A673 (cell line): ENCODE data around the gene CORO7. TPM values are rescaled to one million over a fixed set of nuclear protein-coding genes. Genes with fewer than 3 reads are reported as not detected.

Source experiments
- BruUV-seq: library from RNA; stranded (reverse); fragments of 400-500 nt; replicated peaks from 2 replicates; lab custom pipeline; 2021; lab: Mats Ljungman, UMichigan
- CTCF ChIA-PET: fragments of 300-600 bp; sonication (Branson Sonifier 250); formaldehyde crosslinking; loops from one replicate; lab custom pipeline; 2022; ENCODE audit warnings: antibody characterized with exemption; lab: Charles Lee
- POLR2A ChIA-PET: fragments of 300-600 bp; sonication (Branson Sonifier 250); formaldehyde crosslinking; loops from one replicate; lab custom pipeline; 2022; ENCODE audit warnings: antibody characterized with exemption; ENCODE audit not compliant: low non-redundant PET; lab: Charles Lee
- DNase-seq: peaks from one replicate; pipeline ENCODE4 v3.0.0-alpha.2; 2015; ENCODE audit warnings: low spot score
- H3K27ac ChIP-seq: fragments of 200-600 bp; sonication (generic); 2 replicates; pipeline ENCODE4 v1.5.1; 2016; ENCODE audit warnings: mixed run types, low read depth, mild to moderate bottlenecking, mixed read lengths, antibody characterized with exemption, low read length; ENCODE audit not compliant: poor library complexity, severe bottlenecking
- H3K27me3 ChIP-seq: fragments of 200-600 bp; sonication (generic); replicated peaks from 2 replicates; pipeline ENCODE4 v1.6.1; 2017; ENCODE audit warnings: mixed run types, low read depth, mild to moderate bottlenecking, mixed read lengths, antibody characterized with exemption, low read length; ENCODE audit not compliant: insufficient read depth, poor library complexity
- H3K36me3 ChIP-seq: fragments of 200-600 bp; sonication (generic); 2 replicates; pipeline ENCODE4 v1.6.1; 2016; ENCODE audit warnings: mixed run types, mild to moderate bottlenecking, mixed read lengths, antibody characterized with exemption, low read length; ENCODE audit not compliant: insufficient read depth, poor library complexity, severe bottlenecking
- H3K4me1 ChIP-seq: fragments of 200-600 bp; sonication (generic); 2 replicates; pipeline ENCODE4 v1.6.1; 2017; ENCODE audit warnings: mixed run types, mild to moderate bottlenecking, mixed read lengths, antibody characterized with exemption, low read length; ENCODE audit not compliant: insufficient read depth, poor library complexity, severe bottlenecking
- H3K4me3 ChIP-seq: fragments of 200-600 bp; sonication (generic); 2 replicates; pipeline ENCODE4 v1.5.1; 2016; ENCODE audit warnings: low read depth, mixed run types, mild to moderate bottlenecking, mixed read lengths, low read length; ENCODE audit not compliant: poor library complexity, severe bottlenecking
- H3K9me3 ChIP-seq: fragments of 200-600 bp; sonication (generic); 2 replicates; pipeline ENCODE4 v1.6.1; 2016; ENCODE audit warnings: mixed run types, low read depth, mild to moderate bottlenecking, mixed read lengths, antibody characterized with exemption, low read length; ENCODE audit not compliant: poor library complexity, severe bottlenecking
- EZH2 ChIP-seq: fragments of 200-600 bp; sonication (generic); IDR thresholded peaks from 2 replicates; pipeline ENCODE4 v1.6.1; 2017; ENCODE audit warnings: borderline replicate concordance, low read depth, mild to moderate bottlenecking, mixed read lengths, antibody characterized with exemption, low read length; ENCODE audit not compliant: poor library complexity, severe bottlenecking
- intact Hi-C: fragments of 100-400 bp; cut with micrococcal nuclease; formaldehyde crosslinking; loops from one replicate; pipeline ENCODE4 v1.10.0; 2022; ENCODE audit not compliant: unreplicated experiment
- total RNA-seq: library from RNA; stranded (reverse); gene quantifications from 2 replicates; pipeline ENCODE4 v1.2.3, GENCODE V29; 2021
- TF ChIP-seq, protein P1 (sequence below): fragments of 300-800, 200-600 bp; sonication (generic); conservative IDR thresholded peaks from 2 replicates; pipeline ENCODE4 v1.5.1; 2017; ENCODE audit warnings: low read depth, mild to moderate bottlenecking, antibody characterized with exemption, low read length, moderate library complexity, mixed read lengths

The CORO7 gene
- total RNA-seq, 1 experiment from 2014 or later: 24.4 TPM

DNA sequence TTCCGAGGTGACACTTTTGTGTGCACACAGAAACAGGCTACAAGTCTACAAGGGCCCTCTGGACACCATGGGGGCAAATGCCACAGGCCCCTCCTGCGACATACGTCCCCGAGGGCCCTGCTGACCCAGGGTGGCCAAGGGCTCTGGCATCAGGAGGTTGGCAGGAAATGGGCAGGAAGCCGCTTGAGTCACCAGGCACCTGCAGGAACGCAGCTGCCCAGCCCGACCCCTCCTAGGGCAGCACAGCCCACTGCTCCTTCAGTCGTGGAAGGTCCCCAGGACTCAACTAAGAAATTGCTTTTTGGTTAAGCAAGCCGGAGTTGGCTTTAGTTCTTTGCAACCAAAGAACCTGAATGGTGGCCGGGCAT is 8.1 kb downstream of the CORO7 start:
- ChIA-PET CTCF (no interaction called here), POLR2A (no interaction called here)
- Histone ChIP-seq H3K4me3 (no peak overlapping the region), H3K27me3 (no peaks in the 10 kb centered on the region), H3K36me3 (no peaks in the 10 kb centered on the region), H3K27ac (no peak overlapping the region), H3K9me3 (no peaks in the 10 kb centered on the region), H3K4me1 (no peaks in the 10 kb centered on the region)
- no peak for TF ChIP-seq EZH2
- TF ChIP-seq, protein P1, sequence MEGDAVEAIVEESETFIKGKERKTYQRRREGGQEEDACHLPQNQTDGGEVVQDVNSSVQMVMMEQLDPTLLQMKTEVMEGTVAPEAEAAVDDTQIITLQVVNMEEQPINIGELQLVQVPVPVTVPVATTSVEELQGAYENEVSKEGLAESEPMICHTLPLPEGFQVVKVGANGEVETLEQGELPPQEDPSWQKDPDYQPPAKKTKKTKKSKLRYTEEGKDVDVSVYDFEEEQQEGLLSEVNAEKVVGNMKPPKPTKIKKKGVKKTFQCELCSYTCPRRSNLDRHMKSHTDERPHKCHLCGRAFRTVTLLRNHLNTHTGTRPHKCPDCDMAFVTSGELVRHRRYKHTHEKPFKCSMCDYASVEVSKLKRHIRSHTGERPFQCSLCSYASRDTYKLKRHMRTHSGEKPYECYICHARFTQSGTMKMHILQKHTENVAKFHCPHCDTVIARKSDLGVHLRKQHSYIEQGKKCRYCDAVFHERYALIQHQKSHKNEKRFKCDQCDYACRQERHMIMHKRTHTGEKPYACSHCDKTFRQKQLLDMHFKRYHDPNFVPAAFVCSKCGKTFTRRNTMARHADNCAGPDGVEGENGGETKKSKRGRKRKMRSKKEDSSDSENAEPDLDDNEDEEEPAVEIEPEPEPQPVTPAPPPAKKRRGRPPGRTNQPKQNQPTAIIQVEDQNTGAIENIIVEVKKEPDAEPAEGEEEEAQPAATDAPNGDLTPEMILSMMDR: no peak
- DNase-seq: no peak
- intact Hi-C loops: loop anchor here (10.0 kb wide), 1 partner anchor 546 kb away; the partner anchor contains the start of gene SEC14L5
- BruUV-seq: no TSS peak

DNA sequence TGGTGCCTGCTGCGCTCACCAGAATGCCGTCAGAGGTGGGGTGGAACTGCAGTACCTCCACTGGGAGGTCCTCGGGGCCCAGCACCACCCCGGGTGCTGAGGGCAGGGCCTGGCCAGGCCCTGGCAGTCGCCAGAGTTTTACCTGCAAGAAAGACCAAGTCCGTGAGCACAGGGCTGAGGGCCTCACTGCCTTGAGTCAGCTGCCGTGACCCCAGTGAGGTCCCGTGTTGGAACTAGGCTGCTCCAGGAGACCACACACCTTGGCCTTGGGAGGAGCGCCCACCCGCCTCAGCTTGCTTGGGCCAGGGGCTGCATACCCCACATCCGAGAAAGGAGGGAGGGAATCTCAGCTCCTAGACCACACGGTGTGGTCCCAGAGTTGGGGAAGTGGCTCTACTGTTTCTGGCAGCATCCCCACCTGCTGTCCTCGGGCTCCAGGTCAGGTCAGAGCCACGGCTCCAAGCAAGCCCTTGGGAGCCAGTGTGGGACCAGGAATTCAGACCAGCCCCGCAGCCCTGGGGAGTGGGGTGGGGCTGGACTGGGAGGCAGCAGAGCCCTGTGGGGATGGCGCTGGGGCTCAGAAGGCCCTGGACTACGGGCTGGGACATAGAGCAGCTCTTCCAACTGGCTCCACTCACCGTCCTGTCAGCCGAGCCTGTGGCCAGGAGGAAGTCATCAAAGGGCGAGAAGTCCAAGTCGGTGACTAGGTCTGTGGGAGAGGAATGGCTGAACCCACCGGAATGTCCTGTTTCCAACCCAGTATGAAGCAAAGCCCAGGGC is 8.7 kb downstream of the CORO7 start:
- CTCF ChIA-PET: no interaction called here
- POLR2A ChIA-PET: no interaction called here
- no peak overlapping the region for H3K27ac ChIP-seq
- no peaks in the 10 kb centered on the region for H3K4me1 ChIP-seq
- no peak overlapping the region for H3K4me3 ChIP-seq
- no peak for DNase-seq
- no TSS peak for BruUV-seq
- no peaks in the 10 kb centered on the region for H3K27me3 ChIP-seq
- no peaks in the 10 kb centered on the region for H3K36me3 ChIP-seq
- H3K9me3 ChIP-seq: no peaks in the 10 kb centered on the region
- intact Hi-C loops: loop anchor here (10.0 kb wide), 1 partner anchor 547 kb away; the partner anchor contains the start of gene SEC14L5
- TF ChIP-seq, protein P1: no peak
- TF ChIP-seq EZH2: no peak

DNA sequence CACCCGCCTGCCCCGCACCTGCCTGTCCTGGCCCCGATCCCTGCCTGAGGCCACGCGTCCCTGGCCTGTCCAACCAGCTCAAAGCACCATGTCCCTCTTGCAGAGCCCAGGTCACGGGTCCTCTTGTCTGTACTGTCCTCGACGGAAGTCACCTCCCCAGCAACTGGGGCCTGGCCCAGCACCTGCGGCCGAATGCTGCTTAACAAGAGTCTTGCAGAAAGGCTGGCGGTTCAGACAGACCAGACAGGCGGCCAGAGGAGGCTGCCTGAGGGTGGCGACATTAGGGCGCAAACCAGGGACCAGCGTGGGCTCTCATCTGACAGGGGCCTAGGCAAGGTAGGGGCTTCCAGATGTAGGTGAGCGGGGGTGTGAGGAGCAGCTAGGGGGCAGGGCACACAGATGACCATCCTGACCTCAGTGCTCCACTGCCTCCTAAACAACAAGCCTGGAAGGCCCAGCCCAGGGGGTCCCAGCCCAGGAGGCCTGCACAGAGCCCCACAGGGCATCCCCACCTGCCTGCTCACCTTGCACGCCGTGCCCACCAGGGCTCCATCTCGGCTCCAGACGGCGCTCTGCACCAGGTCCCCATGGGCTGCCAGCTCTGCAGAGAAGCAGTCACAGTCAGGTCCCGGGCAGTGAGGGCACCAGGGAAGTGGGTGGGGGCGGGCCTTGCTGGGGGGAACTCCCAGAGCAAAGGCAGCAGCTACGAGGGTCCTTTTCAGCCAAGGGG is 11.3 kb downstream of the CORO7 start:
- ChIA-PET POLR2A (no interaction called here), CTCF (interaction anchor here (3.2 kb wide), 1 partner anchor 45 kb away, joined by 37 read pairs; no protein-coding TSS in a partner anchor)
- Histone ChIP-seq H3K36me3 (no peaks in the 10 kb centered on the region), H3K4me1 (no peaks in the 10 kb centered on the region), H3K27ac (no peak overlapping the region), H3K27me3 (no peaks in the 10 kb centered on the region), H3K9me3 (no peaks in the 10 kb centered on the region), H3K4me3 (no peak overlapping the region)
- no peak for TF ChIP-seq EZH2
- TF ChIP-seq, protein P1: no peak
- BruUV-seq: no TSS peak
- DNase-seq: no peak
- intact Hi-C loops: loop anchor here (5.0 to 10.0 kb wide), 2 partner anchors 423 to 550 kb away; partner anchors contain the start of gene SEC14L5
